Glomerular endothelial cell (primary cell): ENCODE results near the gene TMEM123. TPM values are rescaled to one million over a fixed set of nuclear protein-coding genes. Genes with fewer than 3 reads are reported as not detected.
"Not testable (repeated sequence)": the region's sequence is repeated elsewhere in the genome, so short reads cannot be mapped to it uniquely, and the experiment has no call there.

Experiments
- DNase-seq: peaks from one replicate; pipeline ENCODE4 v3.0.0-alpha.2; 2011; ENCODE audit warnings: low read depth, low spot score; ENCODE audit errors: extremely low read depth
- total RNA-seq: library from RNA; depleted of rRNA; stranded (reverse); fragments of >200 nt; gene quantifications from 2 replicates; pipeline ENCODE4 v1.2.3, GENCODE V29; 2015

TMEM123 gene
- total RNA-seq, 1 donor from 2014 or later = 149 TPM

DNA sequence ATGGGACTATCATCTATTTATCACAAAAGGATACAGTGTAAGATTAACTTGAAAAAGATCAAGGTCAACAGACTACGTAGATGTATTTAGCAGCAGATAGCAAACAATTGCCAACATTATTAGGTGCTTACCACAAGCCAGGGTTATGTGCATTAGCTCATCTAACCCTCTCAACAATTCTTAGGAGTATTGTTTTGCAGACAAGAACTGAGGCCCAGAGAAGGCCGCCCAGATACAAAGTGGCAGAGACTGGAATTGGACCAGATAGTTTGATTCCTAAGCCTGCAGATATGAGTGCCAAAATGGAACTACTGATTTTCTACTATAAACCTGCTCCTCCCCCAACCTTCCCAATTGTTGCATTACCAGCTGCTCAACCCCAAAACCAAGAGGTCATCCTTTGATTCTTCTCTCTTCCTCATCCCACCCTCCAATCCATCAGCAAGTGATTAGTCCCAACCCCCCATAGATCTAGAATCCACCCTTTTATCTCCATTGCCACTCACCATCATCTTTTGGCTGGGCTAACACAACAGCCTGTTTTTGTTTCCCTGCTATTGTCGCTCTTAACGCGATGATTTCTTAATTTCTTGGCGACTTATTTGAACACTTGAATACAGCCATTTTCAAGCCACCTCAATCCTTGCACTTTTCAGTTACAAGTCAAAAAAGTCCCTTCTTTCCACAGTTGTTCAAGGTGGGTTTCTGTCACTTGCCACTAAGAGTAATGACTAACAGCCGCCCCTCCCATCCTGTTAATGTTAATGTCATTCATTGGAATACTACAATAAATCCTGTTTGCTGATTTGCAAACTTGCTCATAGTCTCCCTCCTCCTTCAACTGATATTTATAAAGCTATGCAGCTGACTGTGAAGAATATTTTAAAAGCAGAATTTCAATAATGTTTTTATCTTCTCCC lies 2.7 kb downstream of the TMEM123 start:
- DNase-seq = no peak

DNA sequence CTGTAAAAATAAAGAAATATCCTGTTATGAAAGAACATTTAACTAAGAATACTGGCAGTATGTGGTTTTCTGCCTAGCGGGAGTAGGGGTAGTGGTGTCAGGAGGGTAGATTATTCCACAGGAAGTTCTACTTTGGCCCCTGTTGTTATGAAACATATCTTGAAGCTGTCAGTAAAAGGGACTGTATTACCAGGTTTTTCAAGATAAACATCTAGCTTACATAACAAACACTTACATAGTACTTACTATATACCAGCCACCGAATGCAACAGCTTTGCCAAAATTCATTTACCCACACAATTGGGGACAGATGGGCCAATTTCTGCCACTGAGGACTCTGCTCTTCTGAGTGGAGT lies 3.7 kb downstream of the TMEM123 start:
- DNase-seq = no peak

DNA sequence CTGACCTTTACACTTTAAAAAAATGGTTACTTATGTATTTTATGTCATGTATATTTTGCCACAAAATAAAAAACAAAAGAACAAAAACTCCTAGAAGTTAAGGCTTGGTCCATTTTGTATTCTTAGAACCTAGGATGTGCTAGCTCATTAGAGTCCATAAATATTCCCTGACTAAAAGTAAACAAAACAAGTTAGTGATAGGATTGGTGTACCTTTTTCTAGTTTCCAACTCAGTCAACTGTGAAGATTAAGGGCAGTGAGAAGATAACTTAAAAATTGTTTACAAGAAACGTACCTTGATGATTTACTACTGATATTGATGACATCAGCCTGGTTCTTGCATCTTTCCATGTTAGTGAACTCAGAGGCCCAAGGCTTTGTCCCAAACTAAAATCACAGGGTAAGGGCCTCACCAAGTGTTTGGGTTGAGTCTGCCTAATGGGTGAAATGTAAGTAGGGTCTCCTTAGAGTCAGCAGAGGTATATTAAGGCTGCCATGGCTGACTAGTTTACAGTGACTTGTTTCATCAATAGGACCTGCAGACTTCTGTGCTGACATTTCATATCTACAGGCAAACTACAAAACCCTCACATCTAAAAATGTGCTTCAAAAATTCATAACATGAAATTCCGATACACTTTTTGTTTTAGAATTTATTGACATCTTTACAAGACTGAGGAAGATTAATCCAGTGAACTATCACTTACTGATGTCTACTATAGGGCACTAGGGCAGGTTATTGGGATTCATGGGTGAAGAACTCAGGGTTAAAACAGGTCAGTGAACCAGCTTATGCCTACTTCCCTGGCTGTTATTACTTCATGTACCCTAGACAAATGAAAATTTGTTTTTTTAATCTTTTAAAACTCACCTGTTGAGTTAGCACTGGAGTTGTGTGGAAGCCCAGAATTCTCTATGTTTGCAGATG lies 4.4 kb downstream of the TMEM123 start:
- no peak for DNase-seq

DNA sequence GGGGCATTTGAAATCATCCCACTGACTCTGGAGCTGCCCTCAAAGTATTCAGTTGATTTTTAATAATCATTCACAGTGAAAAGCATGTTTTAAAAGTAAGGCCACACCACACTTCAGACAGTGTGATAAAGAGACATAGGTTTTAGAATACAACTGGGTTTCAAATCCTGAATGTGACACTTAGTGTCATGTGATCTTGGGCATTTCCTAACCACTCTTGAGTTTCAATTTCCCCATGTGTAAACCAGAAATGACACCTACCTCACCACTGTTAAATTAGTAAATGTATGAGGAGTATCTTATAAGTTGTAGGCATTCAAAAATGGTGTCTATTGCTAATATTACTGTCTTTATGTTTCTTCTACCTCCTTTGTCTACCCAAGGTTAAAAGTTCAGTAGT lies 5.4 kb downstream of the TMEM123 start:
- DNase-seq = no peak

DNA sequence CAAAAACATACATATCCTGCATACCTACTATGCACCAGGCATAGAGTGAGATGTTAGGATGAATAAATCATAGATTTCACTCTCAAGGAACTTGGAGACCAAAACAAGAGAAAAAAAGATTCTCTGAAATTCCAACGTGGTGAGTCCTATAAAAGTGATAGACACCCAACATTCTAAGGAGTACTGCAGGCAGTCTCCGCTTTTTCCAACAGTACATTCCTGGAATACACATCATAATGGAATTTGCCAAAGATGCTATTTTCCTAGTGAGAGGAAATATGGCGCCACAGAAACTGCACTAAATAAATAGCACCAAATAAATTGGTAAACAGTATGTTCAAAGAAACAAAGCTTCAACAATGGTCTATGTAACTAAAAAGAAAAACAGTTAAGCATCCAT lies 6.0 kb downstream of the TMEM123 start:
- peak; percentile 69 for DNase-seq

DNA sequence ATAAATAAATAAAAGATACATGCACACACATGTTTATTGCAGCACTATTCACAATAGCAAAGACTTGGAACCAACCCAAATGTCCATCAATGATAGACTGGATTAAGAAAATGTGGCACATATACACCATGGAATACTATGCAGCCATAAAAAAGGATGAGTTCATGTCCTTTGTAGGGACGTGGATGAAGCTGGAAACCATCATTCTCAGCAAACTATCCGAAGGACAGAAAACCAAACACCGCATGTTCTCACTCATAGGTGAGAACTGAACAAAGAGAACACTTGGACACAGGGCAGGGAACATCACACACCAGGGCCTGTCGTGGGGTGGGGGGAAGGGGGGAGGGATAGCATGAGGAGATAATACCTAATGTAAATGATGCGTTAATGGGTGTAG lies 7.9 kb downstream of the TMEM123 start:
- DNase-seq = not testable (repeated sequence)

DNA sequence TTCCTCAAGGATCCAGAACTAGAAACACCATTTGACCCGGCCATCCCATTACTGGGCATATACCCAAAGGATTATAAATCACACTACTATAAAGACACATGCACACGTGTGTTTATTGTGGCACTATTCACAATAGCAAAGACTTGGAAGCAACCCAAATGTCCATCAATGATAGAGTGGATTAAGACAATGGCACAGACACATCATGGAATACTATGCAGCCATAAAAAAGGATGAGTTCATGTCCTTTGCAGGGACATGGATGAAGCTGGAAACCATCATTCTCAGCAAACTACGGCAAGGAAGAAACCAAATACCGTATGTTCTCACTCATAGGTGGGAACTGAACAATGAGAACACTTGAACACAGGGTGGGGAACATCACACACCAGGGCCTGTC lies 8.4 kb downstream of the TMEM123 start:
- DNase-seq = not testable (repeated sequence)

DNA sequence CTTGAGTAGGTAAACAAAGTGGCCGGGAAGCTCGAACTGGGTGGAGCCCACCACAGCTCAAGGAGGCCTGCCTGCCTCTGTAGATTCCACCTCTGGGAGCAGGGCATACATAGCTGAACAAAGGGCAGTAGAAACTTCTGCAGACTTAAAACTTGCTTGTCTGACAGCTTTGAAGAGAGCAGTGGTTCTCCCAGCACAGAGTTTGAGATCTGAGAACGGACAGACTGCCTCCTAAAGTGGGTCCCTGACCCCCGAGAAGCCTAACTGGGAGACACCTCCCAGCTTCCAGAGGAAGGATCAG lies 13.6 kb downstream of the TMEM123 start:
- DNase-seq = not testable (repeated sequence)

DNA sequence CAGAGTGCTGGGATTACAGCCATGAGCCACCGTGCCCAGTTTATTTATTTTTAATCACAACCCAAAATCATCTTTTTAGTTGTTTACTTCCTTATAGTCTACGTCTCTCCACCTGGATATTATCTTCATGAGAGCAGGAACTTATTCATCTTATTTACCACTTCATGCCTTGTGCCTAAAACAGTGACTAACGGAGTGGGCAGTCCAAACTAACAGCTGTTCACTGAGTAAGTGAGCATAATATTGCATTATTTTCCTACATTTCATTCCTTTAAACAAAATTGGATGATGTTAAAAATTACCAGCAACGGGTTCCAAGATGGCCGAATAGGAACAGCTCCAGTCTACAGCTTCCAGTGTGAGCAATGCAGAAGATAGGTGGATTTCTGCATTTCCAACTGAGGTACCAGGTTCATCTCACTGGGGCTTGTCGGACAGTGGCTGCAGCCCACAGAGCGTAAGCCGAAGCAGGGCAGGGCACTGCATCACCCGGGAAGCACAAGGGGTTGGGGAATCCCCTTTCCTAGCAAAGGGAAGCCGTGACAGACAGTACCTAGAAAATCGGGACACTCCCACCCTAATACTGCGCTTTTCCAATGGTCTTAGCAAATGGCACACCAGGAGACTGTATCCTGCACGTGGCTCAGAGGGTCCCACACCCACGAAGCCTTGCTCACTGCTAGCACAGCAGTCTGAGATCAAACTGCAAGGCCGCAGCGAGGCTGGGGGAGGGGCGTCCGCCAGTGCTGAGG lies 14.1 kb downstream of the TMEM123 start:
- no peak for DNase-seq

DNA sequence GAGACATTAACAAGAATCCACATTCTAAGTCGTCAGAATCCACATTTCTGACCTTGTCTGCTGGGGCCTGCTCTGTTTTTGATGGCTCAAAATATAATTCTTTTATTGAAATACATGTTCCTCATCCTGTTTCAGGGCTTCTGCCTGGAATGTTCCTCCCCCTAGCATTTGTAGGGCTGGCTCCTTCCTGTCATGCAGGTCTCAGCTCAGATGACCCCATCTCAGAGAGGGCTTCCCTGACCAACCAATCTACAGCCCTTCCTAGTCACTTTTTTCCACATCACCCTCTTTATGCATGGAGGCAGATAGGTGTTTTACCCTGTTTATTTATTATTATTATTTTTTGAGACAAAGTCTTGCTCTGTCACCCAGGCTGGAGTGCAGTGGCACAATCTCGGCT lies 14.8 kb downstream of the TMEM123 start:
- DNase-seq = no peak

DNA sequence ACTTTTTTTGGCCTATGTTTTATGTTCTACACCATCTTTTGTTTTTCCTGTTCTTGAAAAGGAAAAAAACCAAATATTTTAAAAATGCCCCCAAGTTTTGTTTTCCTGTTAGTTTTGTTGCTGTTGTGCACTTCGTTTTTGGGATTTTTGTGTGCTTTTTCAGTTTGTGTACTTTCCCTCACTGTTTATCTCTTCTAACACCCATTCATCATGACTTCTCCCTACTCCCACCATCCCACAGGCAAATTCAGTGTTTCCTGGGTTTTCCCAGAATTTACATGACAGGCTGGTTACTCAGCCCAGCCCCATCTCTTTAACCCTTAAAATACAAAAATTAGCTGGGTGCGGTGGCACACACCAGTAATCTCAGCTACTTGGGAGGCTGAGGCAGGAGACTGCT lies 15.6 kb downstream of the TMEM123 start:
- DNase-seq = no peak

DNA sequence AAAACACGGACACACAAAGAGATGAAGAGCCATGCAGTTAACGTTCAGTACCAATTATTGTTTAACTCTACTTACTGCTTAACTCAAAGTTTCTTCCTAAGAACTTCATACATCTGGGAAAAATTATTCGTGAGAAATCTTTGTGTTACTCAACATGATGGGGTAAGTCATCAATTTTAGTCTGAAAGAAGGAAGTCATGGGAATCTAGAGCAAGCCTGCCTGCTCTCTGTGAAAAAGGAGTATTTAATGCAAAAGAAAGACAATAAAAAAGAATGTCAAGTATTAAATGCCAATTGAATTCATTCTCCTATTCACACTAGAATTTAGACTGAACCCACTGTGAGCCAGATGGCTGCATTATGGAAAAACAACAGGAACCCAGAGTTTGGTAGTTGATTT lies 16.0 kb downstream of the TMEM123 start:
- DNase-seq = no peak

DNA sequence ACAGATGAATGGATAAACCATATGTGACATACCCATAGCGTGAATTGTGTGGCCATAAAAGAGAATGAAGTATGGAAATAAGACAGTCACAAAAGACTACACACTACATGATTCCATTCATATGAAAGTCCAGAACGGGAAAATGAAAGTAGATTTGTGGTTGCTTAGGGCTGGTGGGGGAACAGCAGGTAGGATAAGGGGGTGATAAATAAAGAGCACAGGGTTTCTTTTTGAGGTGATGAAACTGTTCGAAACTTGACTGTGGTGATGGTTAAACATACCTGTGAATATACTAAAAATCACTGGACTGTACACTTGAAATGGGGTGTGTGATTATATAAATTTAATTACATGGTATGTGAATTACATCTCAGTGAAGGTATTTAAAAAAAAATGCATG lies 16.9 kb downstream of the TMEM123 start:
- DNase-seq = no peak

DNA sequence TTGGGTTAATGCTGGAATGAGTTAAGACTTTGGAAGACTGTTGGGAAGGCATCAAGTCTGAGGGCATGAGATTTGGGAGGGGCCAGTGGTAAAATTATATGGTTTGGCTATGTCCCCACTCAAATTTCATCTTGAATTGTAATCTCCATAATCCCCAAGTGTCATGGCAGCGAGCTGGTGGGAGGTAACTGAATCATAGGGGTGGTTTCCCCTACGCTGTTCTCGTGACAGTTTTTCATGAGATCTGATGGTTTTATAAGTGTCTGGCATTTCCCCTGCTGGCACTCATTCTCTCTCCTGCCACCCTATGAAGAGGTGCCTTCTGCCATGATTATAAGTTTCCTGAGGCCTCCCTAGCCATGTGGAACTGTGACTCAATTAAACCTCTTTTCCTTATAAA lies 19.0 kb downstream of the TMEM123 start:
- not testable (repeated sequence) for DNase-seq

DNA sequence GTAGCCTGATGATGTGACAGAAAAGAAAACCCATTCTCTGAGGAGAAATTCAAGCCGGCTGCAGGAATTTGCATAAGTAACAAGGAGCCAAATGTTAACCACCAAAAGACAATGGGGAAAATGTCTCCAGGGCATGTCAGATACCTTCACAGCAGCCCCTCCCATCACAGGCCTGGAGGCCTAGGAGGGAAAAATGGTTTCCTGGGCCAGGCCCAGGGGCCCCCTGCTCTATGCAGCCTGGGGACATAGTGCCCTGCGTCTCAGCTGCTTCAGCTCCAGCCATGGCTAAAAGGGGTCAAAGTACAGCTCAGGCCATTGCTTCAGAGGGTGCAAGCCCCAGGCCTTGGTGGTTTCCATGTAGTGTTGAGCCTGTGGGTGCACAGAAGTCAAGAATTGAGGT lies 20.0 kb downstream of the TMEM123 start:
- DNase-seq = not testable (repeated sequence)

DNA sequence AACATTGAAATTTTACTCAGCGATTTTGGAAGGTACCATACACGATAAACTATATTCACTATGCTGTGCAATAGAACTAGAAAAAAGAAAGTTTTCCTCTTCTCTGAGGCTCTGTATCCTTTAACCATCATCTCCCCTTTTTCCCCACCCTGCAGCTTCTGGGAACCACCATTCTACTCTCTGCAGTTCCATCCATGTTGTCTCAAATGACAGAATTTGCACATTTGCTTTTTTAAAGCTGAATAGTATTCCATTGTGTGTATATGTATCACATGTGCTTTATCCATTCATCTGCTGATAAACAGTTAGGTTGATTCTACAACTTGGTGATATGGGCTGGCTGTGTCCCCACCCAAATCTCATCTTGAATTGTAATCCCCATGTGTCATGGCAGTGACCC lies 21.2 kb downstream of the TMEM123 start:
- no peak for DNase-seq

DNA sequence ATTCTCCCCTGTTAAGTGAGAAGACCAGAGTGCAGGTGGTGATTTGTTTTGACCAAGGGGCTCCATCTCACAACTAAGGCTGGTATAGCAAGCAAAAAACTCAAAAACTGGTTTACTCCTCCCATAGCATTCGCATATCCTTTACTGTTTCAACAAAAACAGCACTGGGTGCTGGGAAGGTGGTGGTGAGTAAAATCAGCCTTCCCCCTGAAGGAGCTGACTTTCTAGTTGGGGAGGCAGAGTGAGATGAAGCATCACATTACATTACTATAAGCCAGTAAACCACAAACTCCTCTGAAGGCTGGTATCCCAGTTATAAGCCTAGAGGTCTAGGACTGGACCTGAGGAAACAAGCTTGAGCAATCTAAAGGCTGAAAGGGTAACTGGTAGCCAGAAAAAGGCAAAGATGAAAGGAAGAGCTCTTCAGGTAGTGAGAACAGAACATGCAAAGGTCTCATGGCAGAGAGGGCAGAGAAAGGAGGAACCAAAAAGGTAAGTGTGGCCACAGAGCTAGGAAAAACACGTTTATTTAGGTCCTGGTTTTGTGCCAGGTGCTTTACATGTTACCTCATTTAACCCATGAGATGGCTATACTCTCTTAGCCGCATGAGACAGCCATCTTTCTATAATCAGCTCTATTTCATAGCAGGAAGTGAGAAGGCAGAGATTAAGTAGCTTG lies 22.3 kb downstream of the TMEM123 start:
- no peak for DNase-seq

DNA sequence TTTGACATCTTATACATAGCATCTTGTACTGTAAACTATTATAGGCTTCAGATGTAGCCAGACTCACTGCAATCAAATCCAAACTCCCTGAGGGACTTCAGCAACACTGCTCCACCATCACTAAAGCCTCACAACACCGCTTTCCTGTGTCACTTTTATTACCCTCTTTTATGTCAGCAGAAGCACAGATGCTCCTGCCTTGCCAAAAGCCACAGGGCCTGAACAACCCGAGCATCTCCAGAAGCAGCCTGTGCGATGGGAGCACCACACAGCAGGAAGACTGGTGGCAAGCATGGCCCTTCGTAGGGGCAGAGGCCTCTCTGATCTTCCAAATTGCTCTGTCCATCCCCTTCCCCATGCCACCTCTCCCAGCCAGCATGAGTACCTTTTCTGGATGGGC lies 22.9 kb downstream of the TMEM123 start:
- no peak for DNase-seq

DNA sequence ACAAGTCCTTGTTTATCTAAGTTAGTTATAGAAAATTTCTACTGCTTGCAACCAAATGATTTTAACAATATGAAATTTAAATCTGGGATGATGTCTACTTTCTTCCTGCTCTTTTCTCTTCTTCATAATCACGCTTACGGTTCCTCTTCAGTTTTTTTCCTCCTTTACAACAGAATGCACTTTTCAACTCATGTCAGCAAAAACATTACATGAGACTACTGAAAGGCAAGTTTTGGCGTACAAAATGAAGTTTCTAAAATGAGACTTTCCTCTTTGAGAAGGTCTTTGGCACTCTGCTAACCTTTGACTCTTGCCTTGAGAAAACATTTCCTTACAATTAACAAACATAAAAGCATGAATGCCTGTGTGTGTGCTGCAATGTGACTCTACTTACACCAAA lies 23.3 kb downstream of the TMEM123 start:
- DNase-seq = no peak

DNA sequence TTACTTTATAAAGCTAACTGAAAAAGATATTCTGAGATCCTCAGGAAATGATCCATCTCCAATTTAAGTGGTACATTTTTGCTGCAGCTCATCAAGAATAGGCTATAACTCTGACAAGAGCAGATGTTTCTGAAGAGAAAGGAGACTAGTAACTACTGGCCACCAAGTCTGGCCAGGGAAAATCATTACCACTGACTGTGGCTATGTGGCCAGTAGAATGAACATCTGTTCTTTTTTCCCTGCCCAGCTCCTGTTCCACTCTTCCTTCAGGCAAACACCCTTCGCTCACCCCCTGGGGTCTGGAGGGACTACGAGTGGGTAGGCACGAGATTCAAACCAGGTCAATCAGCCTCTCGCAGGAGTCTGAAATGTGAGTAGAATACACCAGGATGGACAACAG lies 23.9 kb downstream of the TMEM123 start:
- DNase-seq = no peak

DNA sequence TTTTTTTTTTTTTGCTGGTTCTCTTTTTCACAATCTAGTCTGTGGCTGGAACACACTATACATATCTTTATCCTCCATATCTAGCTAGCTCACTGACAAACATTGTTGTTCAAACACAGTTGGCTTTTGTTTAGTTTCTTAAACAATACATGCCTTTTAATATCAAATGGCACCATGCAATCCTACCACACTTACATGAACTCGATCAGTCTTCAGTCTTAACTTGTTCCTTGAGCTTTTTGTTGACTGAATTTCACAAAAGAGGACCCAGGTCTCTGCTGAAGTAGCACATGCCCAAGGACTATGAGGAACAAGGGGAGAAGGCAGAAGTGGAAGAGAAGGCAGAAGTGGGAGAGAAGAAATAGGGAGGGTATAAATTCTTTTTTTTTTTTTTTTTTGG lies 25.5 kb downstream of the TMEM123 start:
- DNase-seq = no peak
